GM19023 (cell line): Measurements from ENCODE around the gene SNX24.

Experiments
- ATAC-seq: cut with Tn5 transposase; IDR thresholded peaks from one replicate; pipeline ENCODE4 v1.9.1; 2021; ENCODE audit warnings: mild to moderate bottlenecking, moderate library complexity; ENCODE audit not compliant: unreplicated experiment

Gene SNX24

GRCh38 chr5:122915717-122916461 is 70.5 kb downstream of the SNX24 start:
- peak; percentile 92 for ATAC-seq

- ATAC-seq = no peak
These were observed 71.1 kb downstream of the SNX24 start for GRCh38 chr5:122916490-122916889.

DNA sequence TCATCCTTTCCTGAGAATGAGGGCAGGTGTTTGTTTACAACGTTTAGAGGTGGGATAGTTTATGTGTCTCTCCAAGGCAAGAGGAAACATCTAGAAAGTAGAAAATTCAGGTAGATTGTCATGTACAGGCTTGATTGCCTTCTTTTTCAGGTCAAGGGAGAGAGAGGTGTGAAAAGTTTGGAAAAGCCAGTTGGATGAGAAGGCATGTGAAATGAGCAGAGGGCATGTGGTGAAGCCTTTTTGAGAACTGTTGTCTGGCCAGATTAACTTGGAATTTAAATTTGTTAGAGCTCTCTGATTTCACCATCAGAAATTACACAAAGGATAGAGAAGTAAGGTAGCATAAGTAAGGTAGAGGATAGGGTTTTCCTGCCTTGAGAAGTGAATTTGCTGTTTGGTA is 74.6 kb downstream of the SNX24 start:
- no peak for ATAC-seq

DNA sequence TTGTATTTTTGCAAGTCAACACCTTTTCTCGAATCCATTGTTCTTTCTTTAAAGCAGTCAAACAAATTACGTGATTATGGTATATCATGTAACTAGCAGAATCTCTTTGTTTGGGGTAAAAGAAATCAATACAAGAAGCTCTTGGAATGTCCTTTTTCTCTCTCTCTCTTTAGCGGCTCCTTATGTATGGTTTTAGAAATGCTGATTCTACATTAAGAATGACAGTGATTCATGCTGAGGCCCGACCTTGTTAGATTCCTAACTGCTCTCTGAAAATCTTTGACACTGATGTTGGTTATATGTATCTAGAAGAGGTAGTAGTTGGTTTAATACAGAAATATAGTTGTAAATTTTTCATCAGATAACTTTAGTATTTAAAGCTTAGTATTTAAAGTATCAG is 76.4 kb downstream of the SNX24 start:
- ATAC-seq = no peak

- ATAC-seq = no peak
These were observed 78.8 kb downstream of the SNX24 start for GRCh38 chr5:122924203-122924602.

GRCh38 chr5:122924719-122925395 is 79.4 kb downstream of the SNX24 start:
- no peak for ATAC-seq

- ATAC-seq = no peak
These were observed 83.6 kb downstream of the SNX24 start for GRCh38 chr5:122929001-122929400.

DNA sequence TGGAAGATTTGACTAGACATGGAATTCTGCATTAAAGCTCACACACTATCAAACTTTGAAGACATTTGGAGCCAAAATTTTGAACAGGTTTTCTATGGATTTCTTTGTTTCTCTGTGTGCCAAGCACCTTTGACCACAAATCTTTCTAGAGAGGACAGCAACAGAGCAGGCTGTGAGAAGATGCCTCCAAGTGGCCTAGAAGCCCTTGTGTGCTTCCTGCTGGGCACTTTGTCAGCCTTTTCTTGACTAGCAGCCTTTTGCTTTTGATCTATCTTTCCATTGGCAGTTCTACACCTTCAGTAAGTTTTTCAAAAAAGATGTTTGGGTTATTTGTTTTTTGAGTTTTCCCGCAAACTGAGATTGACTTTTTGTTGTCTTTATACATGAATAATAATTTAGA is 84.6 kb downstream of the SNX24 start:
- ATAC-seq = no peak

DNA sequence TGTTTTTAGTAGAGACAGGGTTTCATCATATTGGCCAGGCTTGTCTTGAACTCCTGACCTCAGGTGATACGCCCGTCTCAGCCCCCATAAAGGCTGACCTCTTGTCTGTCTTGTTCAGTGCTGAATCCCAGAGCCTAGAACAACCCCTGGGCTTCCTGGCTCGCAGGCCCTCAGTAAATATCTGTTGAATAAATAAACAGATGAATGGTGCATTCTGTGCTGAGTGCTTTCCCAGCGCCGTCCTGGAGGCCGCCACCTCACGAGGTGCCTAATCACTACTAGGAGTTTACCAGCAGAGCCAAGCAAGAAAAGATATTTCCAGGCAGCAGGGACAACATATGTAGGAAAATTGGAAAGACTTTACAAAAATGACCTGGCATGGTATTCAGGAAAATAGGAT is 88.5 kb downstream of the SNX24 start:
- no peak for ATAC-seq

DNA sequence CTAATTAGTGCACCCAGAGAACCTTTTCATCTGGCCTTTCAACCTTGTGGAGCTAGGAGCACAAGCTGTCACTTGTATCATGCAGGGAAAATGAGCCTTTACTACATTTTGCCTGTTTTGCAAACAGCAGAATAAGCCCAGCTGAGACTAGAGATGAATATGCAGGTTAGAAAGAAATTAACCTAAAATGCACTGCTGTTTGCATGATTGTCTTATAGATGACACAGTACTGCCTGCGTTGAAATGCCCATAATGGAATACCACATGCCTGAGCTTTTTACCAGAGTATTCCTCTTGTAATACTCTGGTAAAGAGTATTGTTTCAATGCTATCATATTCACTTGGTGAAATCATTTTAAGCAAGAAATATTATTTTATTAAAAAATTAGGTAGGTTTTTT is 90.7 kb downstream of the SNX24 start:
- ATAC-seq = no peak

GRCh38 chr5:122937914-122938313 is 92.5 kb downstream of the SNX24 start:
- no peak for ATAC-seq

- ATAC-seq = no peak
These were observed 95.5 kb downstream of the SNX24 start for GRCh38 chr5:122940890-122941289.

GRCh38 chr5:122941737-122942136 is 96.3 kb downstream of the SNX24 start:
- no peak for ATAC-seq

DNA sequence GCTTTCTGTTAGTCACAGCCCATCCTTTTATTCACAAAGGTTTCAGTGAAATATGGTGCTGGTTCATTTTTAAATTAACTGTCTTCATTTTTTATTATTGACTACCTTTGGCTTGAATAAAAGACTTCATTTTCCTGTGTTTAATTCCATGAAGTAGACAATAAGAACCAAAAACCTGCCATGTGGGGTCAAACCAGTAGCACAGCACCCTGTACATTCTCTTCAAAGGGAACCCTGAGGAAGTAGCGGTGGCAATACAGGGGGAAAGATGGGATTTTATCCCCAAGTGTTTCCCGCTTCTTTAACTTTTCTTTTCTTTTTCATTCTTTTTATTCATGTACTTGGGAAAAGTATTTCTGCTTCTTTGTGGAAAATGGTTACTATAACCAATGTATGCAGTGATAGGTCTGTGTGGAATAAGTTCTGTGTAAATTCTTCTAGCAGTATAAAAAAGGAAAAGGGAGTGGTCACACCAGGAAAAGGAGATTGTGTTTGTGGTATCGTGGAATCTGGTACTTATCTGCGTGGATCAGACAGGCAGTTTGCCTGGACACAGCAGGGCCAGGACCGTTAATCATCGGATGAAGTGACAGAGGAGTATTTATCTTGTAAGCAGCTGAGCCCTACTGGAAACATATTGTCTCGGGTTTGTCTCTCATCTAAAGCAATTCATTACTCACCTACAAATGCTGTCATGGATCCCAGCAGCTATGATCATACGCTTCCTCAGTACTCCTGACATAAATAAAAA is 96.9 kb downstream of the SNX24 start:
- ATAC-seq = no peak

DNA sequence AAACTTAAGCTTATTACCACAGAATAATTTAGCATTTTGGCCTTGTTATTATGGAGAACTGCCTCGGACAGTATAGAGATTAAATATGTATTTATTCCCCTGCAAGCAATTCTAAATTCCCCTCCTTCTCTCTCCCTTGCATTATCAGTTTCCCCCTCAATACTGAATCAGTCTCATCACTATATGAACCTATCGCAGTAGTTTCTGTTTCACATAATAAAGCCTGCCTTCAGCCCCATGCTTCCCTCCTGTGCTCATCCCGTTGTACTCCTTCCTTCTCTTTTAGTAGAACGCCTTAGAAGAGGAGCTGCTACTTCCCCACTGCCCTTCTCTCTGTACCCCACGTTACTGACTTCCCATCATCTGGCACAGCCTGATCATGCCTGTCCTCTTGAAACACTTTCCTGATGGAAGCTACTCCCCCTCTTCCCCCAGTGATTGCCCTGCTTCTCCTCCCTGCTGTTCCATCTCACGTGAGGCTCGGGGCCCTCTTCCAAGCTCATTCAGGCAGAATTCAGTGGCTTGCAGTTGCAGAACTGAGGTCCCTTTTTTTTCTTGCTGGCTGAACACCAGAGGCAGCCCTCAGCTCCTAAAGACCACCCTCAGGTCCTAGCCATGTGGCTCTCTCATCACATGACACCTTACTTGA is 97.8 kb downstream of the SNX24 start:
- no peak for ATAC-seq

DNA sequence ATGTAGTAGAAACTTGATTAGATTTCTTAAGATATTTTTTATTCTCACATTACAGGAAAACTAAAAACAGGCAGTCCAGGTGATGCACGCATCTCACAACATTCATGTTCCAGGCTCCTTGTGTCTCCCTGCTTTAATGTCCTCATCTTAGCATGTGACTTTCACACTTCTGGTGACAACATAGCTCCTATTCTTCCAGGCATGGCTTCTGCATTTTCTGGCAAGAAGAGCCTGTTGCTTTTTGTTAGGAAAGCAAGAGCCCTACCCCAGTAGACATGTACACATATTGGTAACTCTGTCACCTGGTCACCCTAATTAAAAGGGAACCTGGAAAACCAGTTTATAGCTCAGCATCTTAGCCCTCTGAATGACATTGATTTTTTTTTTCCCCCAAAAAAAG is 98.6 kb downstream of the SNX24 start:
- no peak for ATAC-seq

- ATAC-seq = no peak
These were observed 102.0 kb downstream of the SNX24 start for GRCh38 chr5:122947372-122947771.

GRCh38 chr5:122947772-122948171 is 102.4 kb downstream of the SNX24 start:
- ATAC-seq = no peak

GRCh38 chr5:122948319-122948718 is 102.9 kb downstream of the SNX24 start:
- ATAC-seq = no peak

GRCh38 chr5:122951658-122952057 is 106.2 kb downstream of the SNX24 start:
- no peak for ATAC-seq

DNA sequence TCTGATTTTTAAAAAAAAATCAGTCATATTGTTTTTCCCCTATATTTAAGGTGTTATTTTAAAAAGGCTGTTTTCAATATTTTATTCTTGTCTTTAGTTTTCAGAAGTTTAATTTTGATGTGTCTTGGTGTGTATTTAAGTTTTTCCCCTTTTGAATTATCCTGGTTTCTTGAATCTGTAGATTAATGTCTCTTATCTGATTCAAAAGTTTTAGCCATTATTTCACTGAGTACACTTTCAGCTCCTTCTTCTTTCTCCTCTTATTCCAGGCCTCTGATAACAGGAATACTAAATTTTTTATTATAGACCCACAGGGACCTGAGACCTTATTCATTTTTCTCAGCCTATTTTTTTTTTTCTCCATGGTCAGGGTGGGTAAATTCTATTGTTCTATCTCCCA is 109.3 kb downstream of the SNX24 start:
- no peak for ATAC-seq
